GM21825 (cell line): ENCODE results near the gene OR8D2.

Experiments used
- ATAC-seq: cut with Tn5 transposase; IDR thresholded peaks from one replicate; pipeline ENCODE4 v1.9.1; 2021; ENCODE audit warnings: mild to moderate bottlenecking, moderate library complexity; ENCODE audit not compliant: unreplicated experiment

OR8D2 gene, protein sequence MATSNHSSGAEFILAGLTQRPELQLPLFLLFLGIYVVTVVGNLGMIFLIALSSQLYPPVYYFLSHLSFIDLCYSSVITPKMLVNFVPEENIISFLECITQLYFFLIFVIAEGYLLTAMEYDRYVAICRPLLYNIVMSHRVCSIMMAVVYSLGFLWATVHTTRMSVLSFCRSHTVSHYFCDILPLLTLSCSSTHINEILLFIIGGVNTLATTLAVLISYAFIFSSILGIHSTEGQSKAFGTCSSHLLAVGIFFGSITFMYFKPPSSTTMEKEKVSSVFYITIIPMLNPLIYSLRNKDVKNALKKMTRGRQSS

DNA sequence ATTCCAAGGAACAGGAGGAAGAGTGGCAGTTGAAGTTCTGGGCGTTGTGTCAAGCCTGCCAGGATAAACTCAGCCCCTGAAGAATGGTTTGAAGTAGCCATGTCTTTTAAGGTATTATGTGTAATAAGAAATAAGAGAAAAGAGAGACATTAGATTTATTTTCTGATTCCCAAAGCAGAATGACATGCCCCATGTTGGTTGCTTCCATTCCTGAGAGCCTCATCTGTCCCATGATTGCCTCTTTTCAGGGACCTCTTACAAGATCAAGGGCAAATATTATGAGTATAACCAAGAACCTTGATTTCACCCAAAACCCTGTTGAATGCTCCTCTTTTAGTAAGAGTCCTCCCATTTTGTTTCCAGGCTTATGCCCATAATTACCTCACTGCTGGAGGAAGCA is at the start of gene OR8D2:
Gene OR8D2, minus strand, starts transcription at position 101 of the 400 bp plus-strand sequence. Its CDS starts 0 bp downstream, at position 101.
- no peak for ATAC-seq

DNA sequence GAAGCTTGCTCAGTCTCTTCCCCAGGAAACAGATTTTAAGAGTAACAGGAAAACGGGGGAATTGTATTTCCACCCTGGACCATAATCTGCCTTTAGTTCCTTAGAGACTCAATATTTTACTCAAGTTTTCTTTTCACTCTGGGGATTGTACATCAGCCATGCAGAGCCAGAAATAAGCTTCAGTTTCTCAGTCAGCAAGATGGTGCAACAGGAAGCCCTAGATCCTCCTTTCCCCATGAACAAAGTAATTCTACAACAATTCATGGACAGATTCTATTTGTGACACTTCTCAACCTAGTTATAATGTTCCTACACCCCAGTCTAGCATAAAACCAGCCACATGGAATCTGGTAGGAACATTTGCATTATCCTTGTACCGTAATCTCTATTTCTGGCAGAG is 39.6 kb upstream of the OR8D2 start:
- no peak for ATAC-seq

DNA sequence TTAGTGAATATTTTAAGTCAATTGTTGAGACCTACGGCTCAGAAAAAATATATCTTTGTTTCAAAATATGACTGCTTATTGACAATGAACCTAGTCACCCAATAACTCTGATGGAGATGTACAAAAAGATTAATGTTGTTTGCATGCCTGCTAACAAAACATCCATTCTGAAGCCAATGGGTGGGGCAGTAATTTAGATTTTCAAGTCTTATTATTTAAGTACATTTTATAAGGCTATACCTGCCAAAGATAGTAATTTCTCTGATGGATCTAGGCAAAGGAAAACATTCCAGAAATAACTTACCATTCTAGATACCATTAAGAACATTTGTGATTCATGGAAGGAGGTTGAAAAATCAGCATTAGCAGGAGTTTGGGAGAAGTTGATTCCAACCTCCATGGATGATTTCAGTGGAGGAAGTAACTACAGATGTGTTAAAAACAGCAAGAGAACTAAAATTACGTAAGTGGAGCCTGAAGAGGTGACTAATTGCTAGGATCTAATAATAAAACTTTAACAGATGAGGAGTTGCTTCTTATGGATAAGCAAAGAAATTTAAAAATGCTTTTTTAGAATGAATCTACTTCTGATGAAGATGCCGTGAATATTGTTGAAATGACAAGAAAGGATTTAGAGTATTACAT is 26.4 kb upstream of the OR8D2 start:
- ATAC-seq: no peak

DNA sequence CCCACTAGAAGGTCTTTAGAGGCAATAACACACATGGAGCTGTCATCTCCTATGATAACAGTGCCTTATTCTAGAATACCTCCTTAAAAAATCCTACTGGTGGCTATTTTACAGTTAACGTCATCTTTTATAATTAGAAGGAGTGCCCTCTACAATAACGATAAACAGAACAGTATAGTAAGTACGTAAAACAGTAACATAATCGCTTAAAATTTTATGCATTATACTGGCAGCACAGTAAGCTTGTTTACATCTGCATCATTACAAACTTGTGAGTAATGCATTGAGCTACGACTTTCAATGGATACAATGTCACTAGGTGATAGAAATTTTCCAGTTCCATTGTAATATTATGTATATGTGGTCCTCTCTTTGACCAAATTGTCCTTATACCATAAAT is 24.3 kb upstream of the OR8D2 start:
- no peak for ATAC-seq

DNA sequence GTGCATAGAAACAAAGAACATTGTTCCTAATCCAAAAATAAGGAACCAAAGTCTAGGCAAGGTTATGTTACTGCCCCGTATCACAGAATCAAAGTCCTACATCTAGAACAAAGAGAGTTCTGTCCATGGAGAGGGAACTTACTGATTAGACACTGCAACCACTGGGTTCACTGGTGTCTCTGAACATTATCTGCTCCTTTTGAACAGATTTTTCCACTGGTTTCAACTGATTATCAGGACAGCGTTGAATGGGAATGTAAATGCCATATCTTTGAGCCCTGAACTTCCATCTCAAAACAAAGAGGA is 20.1 kb upstream of the OR8D2 start:
- no peak for ATAC-seq

DNA sequence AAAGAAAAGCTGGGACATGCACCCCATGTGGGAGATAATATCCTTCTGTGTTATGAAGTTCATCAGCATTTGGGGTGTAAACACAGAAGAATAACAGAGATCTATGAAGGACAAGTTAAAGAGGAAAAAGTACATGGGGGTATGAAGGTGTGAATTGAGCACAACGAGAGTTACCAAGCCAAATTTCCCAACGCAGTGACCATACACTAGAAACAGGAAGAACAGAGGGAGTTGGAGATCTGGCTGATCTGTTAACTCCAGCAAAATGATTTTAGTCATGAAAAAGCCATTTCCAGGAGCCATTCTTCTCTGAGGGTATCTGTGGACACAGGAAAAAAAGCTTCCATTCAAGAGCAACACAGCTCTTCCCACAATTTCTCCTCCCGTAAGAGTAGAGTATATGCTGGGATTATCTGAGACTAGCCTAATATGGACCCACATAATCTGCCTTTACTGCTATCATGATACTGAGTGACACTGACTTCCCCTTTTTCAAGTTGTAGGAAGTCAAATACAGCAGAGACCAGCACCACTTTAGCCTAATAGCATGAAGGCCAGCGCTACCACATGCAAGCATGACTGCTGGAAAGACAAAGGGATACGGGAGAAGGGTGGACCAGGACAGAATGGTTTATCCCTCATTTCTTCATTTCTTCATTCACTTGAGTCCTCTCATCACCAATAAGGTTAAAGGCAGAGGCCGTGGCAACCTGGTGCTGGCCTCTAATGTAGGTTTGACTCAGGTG is 19.6 kb upstream of the OR8D2 start:
- no peak for ATAC-seq

DNA sequence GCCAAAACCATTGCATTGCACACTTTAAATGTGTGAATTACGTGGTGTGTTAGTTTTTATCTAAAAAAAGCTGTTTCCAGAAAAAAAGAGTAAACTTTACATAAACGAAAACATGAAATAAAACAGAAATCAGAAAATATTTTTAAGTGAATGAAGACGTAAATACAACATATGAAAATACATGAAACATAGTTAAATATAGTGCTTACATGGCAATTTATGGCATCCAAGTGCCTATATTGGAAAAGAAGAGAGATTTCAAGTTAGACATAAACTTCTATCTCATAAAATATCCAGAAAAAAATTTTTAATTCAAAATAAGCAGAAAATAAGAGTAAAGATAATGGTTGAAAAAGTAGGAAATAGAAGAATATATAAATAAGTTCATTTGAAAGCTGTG is 11.9 kb upstream of the OR8D2 start:
- no peak for ATAC-seq

DNA sequence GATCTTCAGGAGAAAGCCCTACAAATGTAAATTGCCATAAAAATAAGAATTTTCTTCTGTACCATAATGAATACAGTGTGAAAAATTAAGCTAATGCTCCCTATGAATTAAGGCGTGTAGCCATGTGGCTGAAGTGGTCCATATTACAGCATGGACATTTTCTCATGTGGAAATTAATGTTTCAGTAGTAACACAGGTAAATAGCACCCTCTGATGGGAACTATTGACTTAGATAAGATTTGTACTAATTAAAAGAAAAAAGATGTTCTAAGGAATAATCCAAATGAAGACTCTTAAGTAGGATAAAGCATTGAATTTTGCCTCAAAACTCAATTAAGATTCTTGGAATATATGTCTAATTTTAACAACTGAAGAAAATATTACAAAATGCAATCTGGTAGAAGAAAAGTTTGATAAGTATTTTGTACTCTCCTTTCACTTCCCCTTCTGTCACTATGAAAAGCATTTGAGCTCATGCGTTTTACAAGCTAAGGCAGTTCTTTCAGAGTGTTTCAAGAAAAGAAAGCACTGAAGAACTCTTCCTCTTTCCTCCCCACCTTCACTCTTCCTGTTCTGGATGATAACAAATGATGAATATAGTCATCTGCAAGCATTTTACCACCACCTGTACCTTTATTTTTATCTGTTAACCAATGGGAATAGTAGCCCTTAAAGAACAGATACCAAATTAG is 9.9 kb upstream of the OR8D2 start:
- peak; percentile 99 for ATAC-seq

DNA sequence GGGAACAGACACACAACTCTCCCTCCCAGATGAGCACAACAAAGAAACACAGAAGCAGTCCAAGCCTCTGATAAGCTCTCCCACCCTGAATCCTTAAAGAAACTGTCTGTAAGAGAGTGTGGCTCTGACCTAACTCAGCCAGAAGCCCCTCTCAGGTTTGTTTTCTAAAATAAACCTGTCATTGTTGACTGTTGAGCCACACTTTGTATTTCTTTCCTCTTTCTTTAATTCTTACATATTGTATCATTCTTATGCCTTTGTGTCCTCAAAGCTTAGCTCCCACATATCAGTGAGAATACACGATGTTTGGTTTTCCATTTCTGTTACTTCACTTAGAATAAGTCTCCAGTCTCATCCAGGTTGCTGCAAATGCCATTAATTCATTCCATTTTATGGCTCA is 7.8 kb upstream of the OR8D2 start:
- ATAC-seq: no peak

DNA sequence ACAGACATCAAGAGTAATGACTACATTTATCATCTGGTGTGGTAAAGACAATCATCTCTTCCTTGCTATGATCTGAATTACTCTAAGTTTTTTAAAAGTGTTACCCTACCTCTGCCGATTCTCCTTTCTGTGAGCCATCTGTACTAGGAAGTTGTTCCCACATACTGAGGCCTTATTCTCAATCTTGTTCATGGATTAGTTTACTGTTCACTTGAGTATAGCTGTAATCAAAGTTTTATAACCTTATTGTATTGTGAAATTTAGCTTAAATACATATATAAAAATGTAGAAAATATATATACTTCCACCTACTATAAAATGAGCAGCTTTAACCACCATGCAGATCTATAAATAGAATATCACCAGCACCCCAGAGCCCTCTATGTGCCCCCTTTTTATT is 2.4 kb upstream of the OR8D2 start:
- ATAC-seq: no peak

DNA sequence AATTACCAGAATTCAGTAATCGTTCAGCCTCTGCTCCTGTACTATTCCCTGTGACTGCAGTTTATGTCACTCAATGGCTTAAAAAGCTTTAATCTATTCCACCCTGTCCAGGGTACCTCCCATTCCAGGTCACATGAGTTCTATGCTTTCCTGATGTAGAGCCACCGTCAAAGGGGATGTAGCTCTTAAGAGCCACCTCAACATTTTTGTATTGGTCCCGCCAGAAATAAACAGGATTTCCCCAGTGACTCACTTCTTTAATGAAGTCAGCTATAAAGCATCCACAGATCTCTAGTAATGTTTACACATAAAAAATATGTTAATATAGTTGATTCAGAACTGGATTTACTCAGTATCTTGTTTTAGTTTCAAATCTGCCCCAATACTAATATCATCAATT is 4.9 kb downstream of the OR8D2 start:
- no peak for ATAC-seq

DNA sequence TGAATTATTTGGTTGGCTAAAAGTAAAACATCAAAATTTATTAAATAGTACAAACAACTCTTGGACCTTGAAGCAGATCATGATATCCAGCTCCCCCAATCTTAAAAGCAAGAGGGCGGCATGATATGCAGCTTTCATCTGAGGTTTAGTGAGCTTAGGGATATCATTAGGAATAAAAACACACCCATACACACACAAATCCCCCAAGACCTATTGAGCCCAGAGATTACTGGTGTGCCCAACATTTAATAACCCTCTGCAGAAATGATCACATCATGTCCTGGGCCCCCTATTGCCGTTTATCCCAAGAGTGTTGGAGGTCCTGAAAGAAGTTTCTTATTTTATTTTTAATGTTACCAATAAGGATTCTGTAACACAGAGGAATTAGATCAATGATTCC is 6.1 kb downstream of the OR8D2 start, which contains the start of gene OR8D1:
Gene OR8D1, minus strand, starts transcription at position 101 of the 400 bp plus-strand sequence. CDS start 3,183 bp downstream, outside the sequence.
- no peak for ATAC-seq

DNA sequence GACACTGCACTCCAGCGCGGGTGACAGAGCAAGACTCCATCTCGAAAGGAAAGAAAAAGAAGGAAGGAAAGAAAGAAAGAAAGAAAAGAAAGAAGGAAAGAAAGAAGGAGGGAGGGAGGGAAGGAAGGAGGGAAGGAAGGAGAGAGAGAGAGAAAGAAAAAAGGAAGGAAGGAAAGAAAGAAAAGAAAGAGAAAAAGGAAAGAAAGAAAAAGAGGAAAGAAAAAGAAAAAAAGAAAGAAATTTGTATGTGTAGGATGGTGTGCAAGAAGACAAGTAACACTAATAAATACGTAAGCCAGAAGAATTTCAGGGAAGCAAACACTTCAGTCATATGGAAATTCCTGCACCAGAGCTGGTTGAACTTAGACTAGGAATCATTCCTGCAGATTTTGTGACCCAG is 6.9 kb downstream of the OR8D2 start:
- no peak for ATAC-seq

DNA sequence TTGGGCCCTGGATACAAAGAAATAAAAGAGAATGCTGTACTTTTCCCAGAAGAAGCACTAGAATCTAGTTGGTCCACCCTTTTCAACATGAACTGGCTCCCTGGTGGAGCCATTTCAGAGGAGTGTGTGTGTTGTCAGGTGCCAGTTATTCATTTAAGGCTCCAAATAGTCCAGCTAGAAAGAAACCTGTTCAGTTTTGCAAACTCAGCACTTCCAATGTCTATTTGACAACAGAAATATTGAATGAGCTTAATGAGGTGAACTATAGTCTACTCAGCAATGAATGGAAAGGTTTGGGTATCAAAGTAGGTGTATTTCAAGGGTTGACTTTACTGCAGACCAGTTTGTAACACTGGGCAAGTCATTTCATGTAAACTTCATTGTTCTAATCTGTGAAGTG is 8.3 kb downstream of the OR8D2 start:
- ATAC-seq: no peak

DNA sequence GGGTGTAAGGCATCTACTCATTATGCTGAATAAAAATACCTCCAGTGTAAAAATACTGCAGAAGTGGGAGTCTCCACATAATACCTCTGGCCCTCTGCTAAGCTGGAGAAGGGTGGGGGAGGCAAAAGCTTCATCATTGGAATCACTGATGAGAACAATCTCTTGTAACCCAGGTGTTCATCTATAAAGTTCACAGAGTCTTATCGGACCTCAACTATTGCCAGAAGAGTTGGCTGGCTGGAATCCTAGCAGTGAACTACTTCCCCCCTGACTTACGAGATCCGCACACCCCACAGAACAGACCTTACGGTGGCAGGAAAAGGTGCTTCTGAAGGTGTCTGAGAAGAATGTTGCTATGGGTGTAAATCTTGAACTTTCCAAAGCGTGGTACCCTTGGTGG is 8.7 kb downstream of the OR8D2 start:
- no peak for ATAC-seq

DNA sequence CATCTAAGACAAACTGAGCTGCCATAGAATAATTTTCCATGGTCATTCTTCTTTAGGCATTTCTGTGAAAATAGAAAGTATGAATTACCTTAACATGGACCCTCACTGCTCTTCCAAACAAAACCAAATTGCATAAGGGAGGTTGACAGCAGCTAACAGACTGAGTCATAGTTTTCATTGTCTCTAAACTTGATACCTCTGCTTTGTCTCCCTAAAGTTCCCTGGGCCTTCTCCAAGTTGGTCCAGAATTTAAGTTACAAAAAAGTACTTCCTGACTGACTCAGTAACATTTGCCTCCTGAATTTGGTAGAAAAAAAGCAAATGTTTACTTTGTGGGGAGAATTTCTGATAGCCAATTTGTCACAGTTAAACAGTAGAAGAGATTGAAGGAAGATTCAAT is 9.3 kb downstream of the OR8D2 start:
- no peak for ATAC-seq

DNA sequence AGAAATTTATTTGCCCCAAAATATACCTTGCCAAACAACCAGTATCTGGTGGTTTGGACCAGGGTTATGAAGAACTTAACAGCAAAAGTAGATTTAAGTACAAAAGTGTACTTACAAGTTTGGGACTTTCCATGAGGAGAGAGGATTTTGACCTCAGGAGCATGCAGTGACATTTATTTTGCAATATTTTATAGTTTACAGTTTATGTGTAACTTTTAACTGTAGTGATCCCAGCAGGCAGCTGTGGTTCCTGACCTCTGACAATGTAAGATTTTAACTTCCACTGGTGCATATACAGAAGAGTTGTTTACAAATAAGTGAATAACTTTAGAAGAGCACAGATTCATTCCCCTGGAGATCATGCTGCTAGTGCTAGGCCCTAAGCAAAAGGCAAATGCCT is 12.9 kb downstream of the OR8D2 start:
- ATAC-seq: no peak

DNA sequence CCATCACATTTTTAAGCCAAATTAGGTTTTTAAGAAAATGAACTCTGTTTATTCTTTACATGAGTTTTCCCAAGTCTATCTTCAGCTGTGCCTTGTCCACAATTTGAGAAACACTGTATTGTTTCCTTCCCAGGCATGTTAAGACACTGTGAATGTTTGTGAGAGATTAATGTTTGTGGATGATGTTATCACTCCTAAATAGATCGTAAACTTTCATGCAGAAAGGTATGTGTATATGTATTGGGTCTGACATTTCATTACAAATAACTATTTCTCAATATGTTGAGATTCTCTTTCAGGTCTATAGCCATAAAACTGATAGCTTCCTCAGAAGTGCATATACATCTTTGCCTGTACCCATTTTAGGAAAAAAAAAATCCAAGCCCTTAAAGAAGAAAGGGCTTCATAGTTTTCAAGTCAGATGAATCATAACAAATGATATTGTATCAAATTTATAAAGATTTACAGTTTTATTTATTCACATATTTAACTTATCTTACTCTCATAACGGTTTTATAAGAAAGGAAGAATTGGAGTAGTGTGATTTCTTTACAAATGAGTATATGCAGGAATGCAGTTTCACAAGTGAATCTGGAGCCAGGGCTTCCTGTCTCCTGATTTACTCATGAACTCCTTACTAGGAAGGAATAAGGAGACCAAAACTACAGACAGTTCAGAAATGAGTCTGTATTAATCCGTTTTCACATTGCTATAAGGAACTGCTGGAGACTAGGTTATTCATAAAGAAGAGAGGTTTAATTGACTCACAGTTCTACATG is 17.5 kb downstream of the OR8D2 start:
- ATAC-seq: no peak

DNA sequence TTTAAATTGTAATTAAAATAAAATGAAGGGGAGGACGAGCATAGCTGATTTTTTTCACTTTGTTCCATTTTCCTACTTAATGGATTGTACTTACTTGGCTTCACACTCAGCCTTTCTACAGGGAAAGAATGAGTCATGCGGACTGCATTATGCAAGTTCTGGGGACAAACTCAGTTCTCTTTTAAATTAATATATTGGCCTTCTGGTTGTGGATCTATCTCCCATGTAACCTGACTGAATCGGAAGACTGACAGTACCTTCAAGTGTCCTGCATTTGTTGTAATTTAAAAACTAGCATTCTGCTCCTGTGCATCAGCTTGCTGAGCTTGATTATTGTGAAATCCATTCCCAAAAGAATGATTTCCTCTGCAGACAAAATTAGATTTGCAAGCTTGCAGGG is 18.4 kb downstream of the OR8D2 start:
- no peak for ATAC-seq

DNA sequence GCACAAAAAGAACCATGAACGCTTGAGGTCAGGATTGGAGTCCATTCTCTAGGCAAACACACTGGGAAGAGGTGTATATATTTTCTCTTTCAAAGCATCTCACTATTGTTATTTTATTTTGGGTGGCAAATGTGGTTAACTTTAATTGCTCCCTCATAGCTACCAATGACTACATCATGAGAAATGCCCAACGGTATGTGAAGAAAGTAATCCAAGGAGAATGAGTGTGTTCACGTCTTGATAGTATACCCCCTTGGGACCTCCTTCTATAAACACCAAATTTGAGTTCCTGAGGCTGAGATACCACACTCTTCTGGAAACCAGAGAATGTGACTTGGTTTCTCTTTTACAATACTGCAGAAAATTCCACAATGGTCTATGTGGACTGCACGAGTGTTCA is 22.1 kb downstream of the OR8D2 start:
- ATAC-seq: no peak

DNA sequence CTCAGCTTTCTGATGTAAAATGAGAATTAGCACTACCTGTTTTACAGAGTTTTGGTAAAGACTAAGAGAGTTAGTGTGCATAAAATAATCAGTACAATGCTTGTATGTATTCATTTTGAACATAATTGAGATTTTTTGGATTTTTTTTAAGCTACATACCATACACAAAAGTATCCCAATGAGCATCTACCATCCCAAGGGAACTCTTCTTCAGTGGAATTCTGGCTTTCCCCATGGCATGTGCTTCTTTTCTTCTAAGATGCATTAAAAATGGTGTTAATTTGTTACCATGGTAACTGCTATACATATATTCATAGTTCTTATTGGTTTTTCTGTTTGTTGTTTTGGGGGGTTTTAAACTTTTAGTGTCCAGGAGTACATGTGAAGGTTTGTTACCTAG is 24.0 kb downstream of the OR8D2 start:
- no peak for ATAC-seq
